ENCODE data around the gene ETV2. TPM values are rescaled to one million over a fixed set of nuclear protein-coding genes. Genes with fewer than 3 reads are reported as not detected.

Gene ETV2
- total RNA-seq, 2 experiments from 2014 or later = 1.2 to 1.4 TPM

GRCh38 chr19:35670686-35671085 is 29.1 kb downstream of the ETV2 start:
- Mint-ChIP-seq H3K4me1 (ENCODE audit: low read depth) (peaks cover 8% of the 10 kb centered on the region), H3K27me3 (peaks cover 23% of the 10 kb centered on the region), H3K36me3 (ENCODE audit: low read depth) (no peaks in the 10 kb centered on the region), H3K9me3 (no peaks in the 10 kb centered on the region), H3K27ac (no peak overlapping the region), H3K4me3 (no peak overlapping the region)
- TF ChIP-seq CTCF (IDR thresholded peaks at IDR 0.05) = no peak
- DNase-seq (no peak), ATAC-seq (no peak)
- POLR2A ChIA-PET = interaction anchor here (0.7 kb wide), 1 partner anchor 175 kb away, joined by 4 read pairs; no protein-coding TSS in a partner anchor
- CTCF ChIA-PET = interaction anchor here (0.7 kb wide), 1 partner anchor 499 kb away, joined by 3 read pairs; no protein-coding TSS in a partner anchor
- intact Hi-C loops (cut with micrococcal nuclease) = no loop called here

DNA sequence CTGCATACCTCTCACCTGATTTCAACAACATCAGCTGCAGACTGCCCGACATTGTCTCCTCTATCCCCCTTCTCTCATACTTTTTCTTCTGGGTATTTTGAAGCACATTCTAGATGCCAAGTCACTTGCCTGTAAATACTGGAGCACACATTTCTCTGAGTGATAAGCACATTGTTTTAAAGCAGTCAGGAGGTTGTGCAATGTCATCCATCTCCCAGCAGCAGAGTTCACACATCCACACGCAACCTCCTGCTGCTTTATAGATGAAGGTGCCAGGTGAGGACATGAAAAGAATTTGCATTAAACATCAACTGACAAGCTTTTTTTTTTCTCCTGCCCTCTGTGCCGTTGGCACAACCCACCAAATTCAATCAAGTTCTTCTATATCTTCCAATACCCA is 30.3 kb downstream of the ETV2 start:
- Mint-ChIP-seq H3K4me3 (no peak overlapping the region), H3K4me1 (ENCODE audit: low read depth) (peaks cover 8% of the 10 kb centered on the region), H3K9me3 (no peaks in the 10 kb centered on the region), H3K36me3 (ENCODE audit: low read depth) (no peaks in the 10 kb centered on the region), H3K27me3 (peaks cover 26% of the 10 kb centered on the region), H3K27ac (no peak overlapping the region)
- DNase-seq = no peak
- no peak for TF ChIP-seq CTCF (IDR thresholded peaks at IDR 0.05)
- POLR2A ChIA-PET = interaction anchor here (0.7 kb wide), 1 partner anchor 65 kb away, joined by 3 read pairs; no protein-coding TSS in a partner anchor
- CTCF ChIA-PET = interaction anchor here (0.7 kb wide), 1 partner anchor 41 kb away, joined by 3 read pairs; no protein-coding TSS in a partner anchor
- intact Hi-C loops (cut with micrococcal nuclease) = no loop called here
- ATAC-seq = no peak

DNA sequence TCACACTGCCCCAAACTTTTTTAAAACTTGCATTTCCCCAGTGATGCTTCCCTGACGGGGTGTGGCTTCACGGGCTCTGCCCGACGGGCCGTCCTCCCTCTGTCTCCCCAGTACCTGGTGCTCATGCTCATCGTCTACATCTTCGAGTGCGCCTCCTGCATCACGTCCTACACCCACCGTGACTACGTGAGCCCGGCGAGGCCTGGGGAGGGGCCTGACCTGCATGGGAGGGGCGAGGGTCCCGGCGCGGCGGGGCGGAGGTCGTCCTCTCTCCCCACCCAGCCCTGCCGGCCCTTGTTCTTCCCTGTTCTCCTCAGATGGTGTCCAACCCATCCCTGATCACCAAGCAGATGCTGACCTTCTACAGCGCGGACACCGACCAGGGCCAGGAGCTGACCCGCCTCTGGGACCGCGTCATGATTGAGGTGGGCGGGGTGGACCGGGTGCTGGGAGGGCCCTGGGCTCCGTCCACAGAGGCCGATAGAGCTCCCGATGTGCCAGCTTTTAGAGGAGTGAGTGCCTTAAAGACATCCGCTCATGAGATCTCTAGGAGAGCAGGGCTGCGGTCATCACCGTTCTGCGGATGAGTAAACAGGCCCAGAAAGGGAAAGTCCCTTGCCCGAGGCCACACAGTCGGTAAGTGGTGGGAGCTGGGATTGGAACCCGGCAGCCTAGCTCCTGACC is 31.7 kb downstream of the ETV2 start:
- peak; percentile 84 for DNase-seq
- peaks cover 8% of the 10 kb centered on the region for H3K4me1 Mint-ChIP-seq (ENCODE audit: low read depth)
- POLR2A ChIA-PET = interaction anchor here (0.8 to 2.9 kb wide), 4 partner anchors 12 to 145 kb away, joined by 3 to 7 read pairs (median 4); partner anchors contain the start of genes COX6B1 and ETV2

GRCh38 chr19:35675589-35676140 is 34.1 kb downstream of the ETV2 start:
- TF ChIP-seq CTCF (IDR thresholded peaks at IDR 0.05) = no peak

More for the DNA sequence above, 31.7 kb downstream of the ETV2 start:
- H3K27ac Mint-ChIP-seq = peak overlapping the region; percentile 60
- TF ChIP-seq CTCF (IDR thresholded peaks at IDR 0.05) = no peak
- no peaks in the 10 kb centered on the region for H3K36me3 Mint-ChIP-seq (ENCODE audit: low read depth)
- H3K9me3 Mint-ChIP-seq = no peaks in the 10 kb centered on the region
- intact Hi-C loops (cut with micrococcal nuclease) = no loop called here
- peak overlapping the region; percentile 56 for H3K4me3 Mint-ChIP-seq
- CTCF ChIA-PET = interaction anchor here (0.7 to 1.5 kb wide), 3 partner anchors 13 to 147 kb away, joined by 3 to 4 read pairs (median 3); partner anchors contain the start of gene COX6B1
- ATAC-seq = peak; percentile 91
- peaks cover 26% of the 10 kb centered on the region for H3K27me3 Mint-ChIP-seq

More at GRCh38 chr19:35675589-35676140, 34.1 kb downstream of the ETV2 start:
- intact Hi-C loops (cut with micrococcal nuclease) = no loop called here
- DNase-seq (no peak), ATAC-seq (no peak)
- no peaks in the 10 kb centered on the region for H3K36me3 Mint-ChIP-seq (ENCODE audit: low read depth)
- H3K9me3 Mint-ChIP-seq = no peaks in the 10 kb centered on the region
- no peak overlapping the region for H3K4me3 Mint-ChIP-seq
- no peak overlapping the region for H3K27ac Mint-ChIP-seq
- POLR2A ChIA-PET = interaction anchor here (0.6 to 0.7 kb wide), 3 partner anchors 97 to 167 kb away, joined by 3 read pairs; no protein-coding TSS in a partner anchor
- CTCF ChIA-PET = interaction anchor here (0.6 kb wide), 1 partner anchor 19 kb away, joined by 3 read pairs; no protein-coding TSS in a partner anchor
- H3K4me1 Mint-ChIP-seq (ENCODE audit: low read depth) = peaks cover 8% of the 10 kb centered on the region
- peaks cover 18% of the 10 kb centered on the region for H3K27me3 Mint-ChIP-seq

Measured in activated CD8-positive, alpha-beta T cell treated with anti-CD3 and anti-CD28 coated beads for 36 hours (primary cell).